Spleen (tissue), 11 donors: ENCODE results near the gene SDK1. TPM values are rescaled to one million over a fixed set of nuclear protein-coding genes. Genes with fewer than 3 reads are reported as not detected.

ENCODE experiments used
- DNase-seq: peaks from one replicate; pipeline ENCODE4 v3.0.0-alpha.2; 2020
- H3K27ac ChIP-seq, 8 donors: fragments of 200-600 bp; sonication (generic) in 7 of 8; 1 replicate in 4 of 8; 2 replicates in 4 of 8; pipeline versions ENCODE4 v1.5.0 to v1.8.0; 2016 to 2021; ENCODE audit warnings: inconsistent platforms in 4 of 8, mild to moderate bottlenecking in 4 of 8, moderate library complexity in 1 of 8
- H3K27me3 ChIP-seq, 7 donors: fragments of 200-600 bp; sonication (generic) in 6 of 7; replicated peaks in 1 of 7; 1 replicate in 4 of 7; 2 replicates in 3 of 7; pipeline versions ENCODE4 v1.5.0 to v1.8.0; 2016 to 2021; ENCODE audit warnings: inconsistent platforms in 3 of 7, mild to moderate bottlenecking in 1 of 7
- H3K36me3 ChIP-seq, 6 donors: fragments of 200-600 bp; sonication (generic) in 5 of 6; 1 replicate in 4 of 6; 2 replicates in 2 of 6; pipeline versions ENCODE4 v1.5.0 to v1.8.0; 2016 to 2021; ENCODE audit warnings: inconsistent platforms in 2 of 6
- H3K4me1 ChIP-seq, 6 donors: fragments of 200-600 bp; sonication (generic) in 5 of 6; 1 replicate in 3 of 6; 2 replicates in 3 of 6; pipeline versions ENCODE4 v1.5.0 to v1.8.0; 2016 to 2021; ENCODE audit warnings: inconsistent platforms in 3 of 6
- H3K4me3 ChIP-seq, 8 donors: fragments of 200-600 bp; sonication (generic) in 7 of 8; 1 replicate in 4 of 8; 2 replicates in 4 of 8; pipeline versions ENCODE4 v1.5.0 to v1.8.0; 2016 to 2021; ENCODE audit warnings: inconsistent platforms in 4 of 8, mild to moderate bottlenecking in 4 of 8, moderate library complexity in 2 of 8
- H3K9me3 ChIP-seq, 8 donors: fragments of 200-600 bp; sonication (generic) in 7 of 8; 1 replicate in 4 of 8; 2 replicates in 4 of 8; pipeline versions ENCODE4 v1.5.0 to v1.8.0; 2016 to 2021; ENCODE audit warnings: inconsistent platforms in 4 of 8
- POLR2A ChIP-seq, 3 donors: fragments of 450-650 bp; IDR thresholded peaks; one replicate each; pipeline ENCODE4 v1.5.1; 2017; ENCODE audit warnings: antibody characterized with exemption in 3 of 3, mild to moderate bottlenecking in 1 of 3
- POLR2AphosphoS5 ChIP-seq, 3 donors: sonication (generic); formaldehyde crosslinking; IDR thresholded peaks; one replicate each; pipeline ENCODE4 v1.5.1; 2017; ENCODE audit warnings: antibody characterized with exemption in 3 of 3
- WGBS, 5 donors: extraction: QIAGEN DNeasy Blood & Tissue Kit in 3 of 5; methylation state at CpG; one replicate each; pipeline versions ENCODE4 v1.1.5 to v1.1.7; 2013 to 2018; 5-methylcytosine and 5-hydroxymethylcytosine counted together
- intact Hi-C: fragments of 100-400 bp; cut with DNase I; formaldehyde crosslinking; loops from one replicate; pipeline ENCODE4 v1.15.0; 2023; ENCODE audit warnings: low total_unique reads
- polyA plus RNA-seq, 3 donors: library from polyadenylated mRNA; stranded (reverse); fragments of 200-250 nt; gene quantifications; one replicate each; pipeline ENCODE4 v1.2.1, GENCODE V29; 2013
- total RNA-seq, 7 donors: library from RNA; depleted of rRNA in 3 of 7; stranded (reverse); fragments of >200 nt in 3 of 7; fragmentation: NEBNext Ultra II Directional in 4 of 7; extraction: Animal tissue kit (Norgen Biotek cat#: 25700) in 4 of 7; gene quantifications; one replicate each; pipeline versions ENCODE4 v1.1.0 to v1.2.1, GENCODE V29; 2016 to 2021
- TF ChIP-seq, protein P1 (sequence below), 11 experiments: fragments of 200-600 bp in 7 of 11; fragments of 450-650 bp in 4 of 11; sonication (generic) in 4 of 11; IDR thresholded peaks in 8 of 11; conservative IDR thresholded peaks in 3 of 11; 1 replicate in 7 of 11; 2 replicates in 4 of 11; pipeline versions ENCODE4 v1.4.0 to v1.8.0; 2016 to 2021; ENCODE audit warnings: antibody characterized with exemption in 11 of 11, inconsistent platforms in 4 of 11, mild to moderate bottlenecking in 1 of 11
- donor health status: healthy with polysubstance abuse.
- donor health status: DM: no; HTN: no; CAD: no; lungs with moderate emphysema.
- donor health status: DM: no; HTN: no; CAD: no.
- donor health status: Bipolar disorder and iron deficiency.
- donor health status: healthy.
- donor health status: DM: no; HTN: no; CAD: no.
- donor health status: DM: yes; HTN: yes; CAD: no.

The SDK1 gene
- total and polyA plus RNA-seq, 10 donors = 3.2 to 54.1 (median 35.1) TPM

- no peaks in the 10 kb centered on the region for H3K4me1 ChIP-seq
- no peak overlapping the region for H3K27ac ChIP-seq
- TF ChIP-seq, protein P1, sequence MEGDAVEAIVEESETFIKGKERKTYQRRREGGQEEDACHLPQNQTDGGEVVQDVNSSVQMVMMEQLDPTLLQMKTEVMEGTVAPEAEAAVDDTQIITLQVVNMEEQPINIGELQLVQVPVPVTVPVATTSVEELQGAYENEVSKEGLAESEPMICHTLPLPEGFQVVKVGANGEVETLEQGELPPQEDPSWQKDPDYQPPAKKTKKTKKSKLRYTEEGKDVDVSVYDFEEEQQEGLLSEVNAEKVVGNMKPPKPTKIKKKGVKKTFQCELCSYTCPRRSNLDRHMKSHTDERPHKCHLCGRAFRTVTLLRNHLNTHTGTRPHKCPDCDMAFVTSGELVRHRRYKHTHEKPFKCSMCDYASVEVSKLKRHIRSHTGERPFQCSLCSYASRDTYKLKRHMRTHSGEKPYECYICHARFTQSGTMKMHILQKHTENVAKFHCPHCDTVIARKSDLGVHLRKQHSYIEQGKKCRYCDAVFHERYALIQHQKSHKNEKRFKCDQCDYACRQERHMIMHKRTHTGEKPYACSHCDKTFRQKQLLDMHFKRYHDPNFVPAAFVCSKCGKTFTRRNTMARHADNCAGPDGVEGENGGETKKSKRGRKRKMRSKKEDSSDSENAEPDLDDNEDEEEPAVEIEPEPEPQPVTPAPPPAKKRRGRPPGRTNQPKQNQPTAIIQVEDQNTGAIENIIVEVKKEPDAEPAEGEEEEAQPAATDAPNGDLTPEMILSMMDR (IDR thresholded peaks at IDR 0.05 in 8 of 11, conservative IDR thresholded peaks at IDR 0.05 in 3 of 11) = no peak
- TF ChIP-seq POLR2A (IDR thresholded peaks at IDR 0.05) (no peak), POLR2AphosphoS5 (IDR thresholded peaks at IDR 0.05) (no peak)
- H3K36me3 ChIP-seq = peaks cover 0 to 62% (median 7%) of the 10 kb centered on the region in 6 donors
- peaks cover 0 to 23% (median 12%) of the 10 kb centered on the region in 8 donors for H3K9me3 ChIP-seq
- H3K4me3 ChIP-seq = no peak overlapping the region
- H3K27me3 ChIP-seq = no peaks in the 10 kb centered on the region
- DNase-seq = peak; percentile 52
- intact Hi-C loops = no loop called here
- WGBS, 5 donors = 78 to 87% (median 82%) methylated on average over 9 to 11 of the region's 11 CpGs
Observed at GRCh38 chr7:4242706-4243105, 941.7 kb downstream of the SDK1 start.

- intact Hi-C loops = no loop called here
- Histone ChIP-seq H3K36me3 (peaks cover 0 to 71% (median 7%) of the 10 kb centered on the region in 6 donors), H3K27ac (no peak overlapping the region), H3K4me3 (no peak overlapping the region), H3K27me3 (no peaks in the 10 kb centered on the region), H3K4me1 (no peaks in the 10 kb centered on the region), H3K9me3 (peaks cover 0 to 23% (median 12%) of the 10 kb centered on the region in 8 donors)
- 87 to 98% (median 93%) methylated on average over 4 of the region's 4 CpGs for WGBS, 5 donors
- DNase-seq = peak; percentile 39
- TF ChIP-seq POLR2A (IDR thresholded peaks at IDR 0.05) (no peak), POLR2AphosphoS5 (IDR thresholded peaks at IDR 0.05) (no peak)
- TF ChIP-seq, protein P1 (IDR thresholded peaks at IDR 0.05 in 8 of 11, conservative IDR thresholded peaks at IDR 0.05 in 3 of 11) = no peak
Observed at GRCh38 chr7:4244041-4244440, 943.0 kb downstream of the SDK1 start.

- TF ChIP-seq, protein P1 (IDR thresholded peaks at IDR 0.05 in 8 of 11, conservative IDR thresholded peaks at IDR 0.05 in 3 of 11) = no peak
- TF ChIP-seq POLR2AphosphoS5 (IDR thresholded peaks at IDR 0.05) (no peak), POLR2A (IDR thresholded peaks at IDR 0.05) (no peak)
- no peaks in the 10 kb centered on the region for H3K27me3 ChIP-seq
- WGBS, 5 donors = 76 to 88% (median 86%) methylated on average over 3 to 6 of the region's 6 CpGs
- peaks cover 0 to 71% (median 7%) of the 10 kb centered on the region in 6 donors for H3K36me3 ChIP-seq
- DNase-seq = peak; percentile 41
- no peak overlapping the region for H3K27ac ChIP-seq
- H3K4me3 ChIP-seq = no peak overlapping the region
- intact Hi-C loops = no loop called here
- H3K9me3 ChIP-seq = peaks cover 0 to 23% (median 12%) of the 10 kb centered on the region in 8 donors
- H3K4me1 ChIP-seq = no peaks in the 10 kb centered on the region
Observed at GRCh38 chr7:4244635-4245034, 943.6 kb downstream of the SDK1 start.

DNA sequence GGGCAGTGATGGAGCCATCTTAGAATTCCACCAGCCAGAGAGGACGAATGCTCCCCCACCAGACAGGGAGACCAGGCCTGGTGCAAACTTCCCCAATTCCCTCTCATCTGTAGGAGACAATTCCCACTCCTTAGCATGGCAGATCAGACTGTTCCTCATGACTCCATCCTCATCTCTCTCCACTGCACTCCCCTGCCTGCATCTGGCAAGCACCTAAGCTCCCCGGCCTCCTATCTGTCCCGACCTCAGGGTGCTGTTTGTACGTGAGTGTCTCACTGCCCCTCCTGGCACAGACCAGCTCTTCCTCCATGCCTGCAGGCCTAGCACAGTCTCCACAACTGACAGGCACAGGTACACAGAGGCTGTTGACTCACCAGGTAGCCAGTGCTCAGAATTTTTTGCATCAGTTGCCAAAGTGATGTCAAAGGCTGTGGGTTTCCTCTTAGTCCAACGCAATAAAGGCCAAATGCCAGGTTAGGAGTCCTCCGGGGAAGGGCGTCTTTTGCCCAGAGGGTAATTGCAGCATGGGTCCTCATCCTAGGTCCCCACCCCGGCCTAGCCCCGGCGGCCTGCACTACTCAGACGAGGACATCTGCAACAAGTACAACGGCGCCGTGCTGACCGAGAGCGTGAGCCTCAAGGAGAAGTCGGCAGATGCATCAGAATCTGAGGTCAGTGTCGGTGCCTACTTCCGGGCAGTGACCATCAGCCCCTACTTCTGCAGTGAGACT, 944.2 kb downstream of the SDK1 start:
- H3K27ac ChIP-seq = no peak overlapping the region
- peaks cover 0 to 25% (median 13%) of the 10 kb centered on the region in 8 donors for H3K9me3 ChIP-seq
- DNase-seq = peak; percentile 41
- TF ChIP-seq POLR2AphosphoS5 (IDR thresholded peaks at IDR 0.05) = no peak
- TF ChIP-seq, protein P1 (IDR thresholded peaks at IDR 0.05 in 8 of 11, conservative IDR thresholded peaks at IDR 0.05 in 3 of 11) = no peak
- no peak for TF ChIP-seq POLR2A (IDR thresholded peaks at IDR 0.05)
- no peak overlapping the region for H3K4me3 ChIP-seq
- intact Hi-C loops = no loop called here
- WGBS, 5 donors = 91 to 95% (median 93%) methylated on average over 19 of the region's 19 CpGs
- H3K36me3 ChIP-seq = peaks cover 0 to 71% (median 7%) of the 10 kb centered on the region in 6 donors
- H3K4me1 ChIP-seq = no peaks in the 10 kb centered on the region
- H3K27me3 ChIP-seq = no peaks in the 10 kb centered on the region
